ENCODE data around the gene DUSP2.

The DUSP2 gene

GRCh38 chr2:96100893-96101304, 44.3 kb downstream of the DUSP2 start:
- H3K4me3 ChIP-seq (ENCODE audit: insufficient read depth in 1 of 2, low read depth in 1 of 2, low read length in 2 of 2), result no peak overlapping the region
- no peak overlapping the region for H2AK5ac ChIP-seq (ENCODE audit: low read length, severe bottlenecking)
- no peak overlapping the region for H2BK15ac ChIP-seq (ENCODE audit: low read depth, poor library complexity, severe bottlenecking)
- H3K27ac ChIP-seq (ENCODE audit: low read length, poor library complexity, severe bottlenecking), result no peak overlapping the region
- no peak overlapping the region for H2BK120ac ChIP-seq (ENCODE audit: low read depth, low read length)
- H3K23ac ChIP-seq (ENCODE audit: low read length in 2 of 2), result no peak overlapping the region
- no peak overlapping the region for H3K4me2 ChIP-seq (ENCODE audit: low read length, poor library complexity, severe bottlenecking)
- no peak overlapping the region for H3K9ac ChIP-seq (ENCODE audit: low read length)
- no peak overlapping the region for H3K4ac ChIP-seq (ENCODE audit: low read depth in 1 of 2, low read length in 2 of 2)
- H3K18ac ChIP-seq (ENCODE audit: low read depth in 1 of 2, low read length in 2 of 2), result no peak overlapping the region
- peaks cover 9 to 17% of the 10 kb centered on the region in 2 experiments for H3K27me3 ChIP-seq (ENCODE audit: control insufficient read depth in 1 of 2, insufficient read depth in 1 of 2, low read length in 2 of 2)
- H2AFZ ChIP-seq (ENCODE audit: low read depth, low read length), result no peak overlapping the region
- DNase-seq, result no peak
- H3K4me1 ChIP-seq (ENCODE audit: control insufficient read depth, insufficient read depth, low read depth, low read length), result no peaks in the 10 kb centered on the region
- H3K79me1 ChIP-seq (replicated peaks; ENCODE audit: low read length, poor library complexity, severe bottlenecking), result no peaks in the 10 kb centered on the region
- peak overlapping the region in 1 of 2 experiments; percentile 9 for H3K14ac ChIP-seq (ENCODE audit: low read length in 2 of 2)
- H3K36me3 ChIP-seq (ENCODE audit: control insufficient read depth in 1 of 2, insufficient read depth in 2 of 2, low read depth in 1 of 2, low read length in 2 of 2), result no peaks in the 10 kb centered on the region
- H4K91ac ChIP-seq (ENCODE audit: low read length), result no peak overlapping the region
- WGBS, result 68% methylated on average over 2 of the region's 3 CpGs
- H3K9me3 ChIP-seq (ENCODE audit: control insufficient read depth, low read length), result peaks cover 12% of the 10 kb centered on the region
- no peak overlapping the region for H2BK12ac ChIP-seq (ENCODE audit: low read length in 2 of 2)
- no peak overlapping the region for H4K8ac ChIP-seq (ENCODE audit: low read length)
- no peak overlapping the region for H2BK5ac ChIP-seq (ENCODE audit: low read depth, low read length, poor library complexity, severe bottlenecking)

- H3K9me3 ChIP-seq (ENCODE audit: control insufficient read depth, low read length), result peaks cover 5% of the 10 kb centered on the region
- no peak overlapping the region for H3K9ac ChIP-seq (ENCODE audit: low read length)
- no peak overlapping the region for H3K14ac ChIP-seq (ENCODE audit: low read length in 2 of 2)
- no peak overlapping the region for H3K4me3 ChIP-seq (ENCODE audit: insufficient read depth in 1 of 2, low read depth in 1 of 2, low read length in 2 of 2)
- no peak overlapping the region for H2AK5ac ChIP-seq (ENCODE audit: low read length, severe bottlenecking)
- H3K27me3 ChIP-seq (ENCODE audit: control insufficient read depth in 1 of 2, insufficient read depth in 1 of 2, low read length in 2 of 2), result peaks cover 6 to 17% of the 10 kb centered on the region in 2 experiments
- no peak overlapping the region for H3K27ac ChIP-seq (ENCODE audit: low read length, poor library complexity, severe bottlenecking)
- H2BK15ac ChIP-seq (ENCODE audit: low read depth, poor library complexity, severe bottlenecking), result no peak overlapping the region
- H2AFZ ChIP-seq (ENCODE audit: low read depth, low read length), result no peak overlapping the region
- no peak overlapping the region for H4K91ac ChIP-seq (ENCODE audit: low read length)
- no peaks in the 10 kb centered on the region for H3K4me1 ChIP-seq (ENCODE audit: control insufficient read depth, insufficient read depth, low read depth, low read length)
- no peaks in the 10 kb centered on the region for H3K79me1 ChIP-seq (replicated peaks; ENCODE audit: low read length, poor library complexity, severe bottlenecking)
- H3K36me3 ChIP-seq (ENCODE audit: control insufficient read depth in 1 of 2, insufficient read depth in 2 of 2, low read depth in 1 of 2, low read length in 2 of 2), result no peaks in the 10 kb centered on the region
- no peak overlapping the region for H2BK120ac ChIP-seq (ENCODE audit: low read depth, low read length)
- H2BK5ac ChIP-seq (ENCODE audit: low read depth, low read length, poor library complexity, severe bottlenecking), result no peak overlapping the region
- H4K8ac ChIP-seq (ENCODE audit: low read length), result no peak overlapping the region
- H3K4ac ChIP-seq (ENCODE audit: low read depth in 1 of 2, low read length in 2 of 2), result no peak overlapping the region
- H3K23ac ChIP-seq (ENCODE audit: low read length in 2 of 2), result no peak overlapping the region
- H3K18ac ChIP-seq (ENCODE audit: low read depth in 1 of 2, low read length in 2 of 2), result peak overlapping the region in 1 of 2 experiments; percentile 37
- 69% methylated on average over 9 of the region's 12 CpGs for WGBS
- no peak overlapping the region for H3K4me2 ChIP-seq (ENCODE audit: low read length, poor library complexity, severe bottlenecking)
- DNase-seq, result no peak
- peak overlapping the region in 1 of 2 experiments; percentile 81 for H2BK12ac ChIP-seq (ENCODE audit: low read length in 2 of 2)
Measured at GRCh38 chr2:96099861-96100798, 45.1 kb downstream of the DUSP2 start.

GRCh38 chr2:96098900-96099590, 46.2 kb downstream of the DUSP2 start:
- Histone ChIP-seq H2AFZ (ENCODE audit: low read depth, low read length) (no peak overlapping the region), H3K23ac (ENCODE audit: low read length in 2 of 2) (no peak overlapping the region), H2BK15ac (ENCODE audit: low read depth, poor library complexity, severe bottlenecking) (no peak overlapping the region), H3K9ac (ENCODE audit: low read length) (no peak overlapping the region), H4K91ac (ENCODE audit: low read length) (no peak overlapping the region), H3K4me1 (ENCODE audit: control insufficient read depth, insufficient read depth, low read depth, low read length) (no peaks in the 10 kb centered on the region), H3K27me3 (ENCODE audit: control insufficient read depth in 1 of 2, insufficient read depth in 1 of 2, low read length in 2 of 2) (peaks cover 3 to 25% of the 10 kb centered on the region in 2 experiments), H2BK5ac (ENCODE audit: low read depth, low read length, poor library complexity, severe bottlenecking) (no peak overlapping the region), H2BK12ac (ENCODE audit: low read length in 2 of 2) (no peak overlapping the region), H3K4me3 (ENCODE audit: insufficient read depth in 1 of 2, low read depth in 1 of 2, low read length in 2 of 2) (no peak overlapping the region), H3K79me1 (replicated peaks; ENCODE audit: low read length, poor library complexity, severe bottlenecking) (no peaks in the 10 kb centered on the region), H3K4ac (ENCODE audit: low read depth in 1 of 2, low read length in 2 of 2) (no peak overlapping the region), H2AK5ac (ENCODE audit: low read length, severe bottlenecking) (no peak overlapping the region), H3K9me3 (ENCODE audit: control insufficient read depth, low read length) (no peaks in the 10 kb centered on the region), H3K14ac (ENCODE audit: low read length in 2 of 2) (no peak overlapping the region), H2BK120ac (ENCODE audit: low read depth, low read length) (peak overlapping the region; percentile 61), H3K18ac (ENCODE audit: low read depth in 1 of 2, low read length in 2 of 2) (peak overlapping the region in 1 of 2 experiments; percentile 22), H4K8ac (ENCODE audit: low read length) (peak overlapping the region; percentile 55), H3K27ac (ENCODE audit: low read length, poor library complexity, severe bottlenecking) (no peak overlapping the region), H3K4me2 (ENCODE audit: low read length, poor library complexity, severe bottlenecking) (no peak overlapping the region), H3K36me3 (ENCODE audit: control insufficient read depth in 1 of 2, insufficient read depth in 2 of 2, low read depth in 1 of 2, low read length in 2 of 2) (no peaks in the 10 kb centered on the region)
- 34% methylated on average over 11 of the region's 11 CpGs for WGBS
- DNase-seq, result no peak

All from mesenchymal stem cell (in vitro differentiated cells and primary cell).